Testis (tissue), 3 donors: ENCODE data around the gene MYO15A. TPM values are rescaled to one million over a fixed set of nuclear protein-coding genes. Genes with fewer than 3 reads are reported as not detected.

Experiments
- DNase-seq: peaks from one replicate; pipeline ENCODE4 v3.0.0-alpha.2; 2019
- H3K27ac ChIP-seq, 2 donors: fragments of 200-600 bp; sonication (generic); one replicate each; pipeline ENCODE4 v1.5.1; 2019
- H3K27me3 ChIP-seq: fragments of 200-600 bp; sonication (generic); one replicate; pipeline ENCODE4 v1.5.1; 2019
- H3K36me3 ChIP-seq: fragments of 200-600 bp; sonication (generic); one replicate; pipeline ENCODE4 v1.5.1; 2017; ENCODE audit warnings: low read depth; ENCODE audit errors: missing control alignments
- H3K4me1 ChIP-seq: fragments of 200-600 bp; sonication (generic); one replicate; pipeline ENCODE4 v1.5.1; 2019
- H3K4me3 ChIP-seq, 2 donors: fragments of 200-600 bp; sonication (generic); one replicate each; pipeline ENCODE4 v1.5.1; 2017 to 2019
- H3K9me3 ChIP-seq: fragments of 200-600 bp; sonication (generic); one replicate; pipeline ENCODE4 v1.5.1; 2017
- POLR2A ChIP-seq: fragments of 450-650 bp; IDR thresholded peaks from one replicate; pipeline ENCODE4 v1.6.1; 2017; ENCODE audit warnings: antibody characterized with exemption, mild to moderate bottlenecking, moderate library complexity
- WGBS, 2 donors: methylation state at CpG; one replicate each; pipeline ENCODE4 v1.1.5; 2018; 5-methylcytosine and 5-hydroxymethylcytosine counted together
- intact Hi-C: fragments of 100-400 bp; cut with DNase I; formaldehyde crosslinking; loops from one replicate; pipeline ENCODE4 v1.15.1; 2023; ENCODE audit warnings: low total_unique reads
- polyA plus RNA-seq: library from polyadenylated mRNA; stranded (reverse); fragments of 350-450 nt; fragmentation: Illumina TruSeq; extraction: RNeasy Lipid Tissue Mini Kit (QIAGEN cat#74804); gene quantifications from one replicate; pipeline ENCODE4 v1.2.3, GENCODE V29; 2014; ENCODE audit warnings: low read depth, low replicate concordance; ENCODE audit not compliant: insufficient read depth
- total RNA-seq, 2 donors: library from RNA; depleted of rRNA; stranded (reverse); fragments of >200 nt; gene quantifications; one replicate each; pipeline ENCODE4 v1.2.3, GENCODE V29; 2016
- TF ChIP-seq, protein P1 (sequence below), 3 experiments: fragments of 450-650 bp in 2 of 3; fragments of 200-600 bp in 1 of 3; sonication (generic) in 1 of 3; IDR thresholded peaks; one replicate each; pipeline ENCODE4 v1.5.1; 2016 to 2019; ENCODE audit warnings: antibody characterized with exemption in 3 of 3, mild to moderate bottlenecking in 2 of 3, moderate library complexity in 1 of 3

MYO15A gene
- total and polyA plus RNA-seq, 3 donors from 2014 or later, result 18.6 to 30.2 (median 21.7) TPM

DNA sequence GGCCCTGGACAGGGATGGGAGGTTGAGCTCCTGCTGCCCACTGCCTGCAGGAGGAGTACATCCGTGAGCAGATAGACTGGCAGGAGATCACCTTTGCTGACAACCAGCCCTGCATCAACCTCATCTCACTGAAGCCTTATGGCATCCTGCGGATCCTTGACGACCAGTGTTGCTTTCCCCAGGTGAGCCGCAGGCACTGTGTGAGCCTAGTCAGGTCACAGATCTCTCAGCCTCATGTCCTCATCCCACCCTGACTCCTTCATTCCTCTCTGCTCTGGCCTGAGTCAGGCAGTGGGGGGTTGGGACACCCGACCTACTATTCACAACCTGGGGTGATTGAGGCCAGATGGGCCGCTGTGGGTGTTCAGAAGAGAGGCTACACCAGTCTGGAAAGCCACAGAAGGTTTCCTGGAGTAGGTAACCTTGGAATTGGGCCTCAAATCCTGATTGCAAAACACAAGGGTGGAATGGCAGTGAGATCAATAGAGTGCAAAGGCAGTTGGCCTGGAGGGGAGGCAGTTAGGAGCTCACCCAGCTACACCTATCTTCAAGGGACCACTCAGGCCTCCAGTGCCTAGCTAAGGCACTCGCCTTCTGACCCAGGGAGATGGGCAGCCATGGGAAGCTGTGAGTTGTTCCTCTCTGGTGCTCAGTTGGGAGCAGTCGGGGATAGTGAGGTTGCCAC lies 29.7 kb downstream of the MYO15A start:
- Histone ChIP-seq H3K9me3 (no peaks in the 10 kb centered on the region), H3K27ac (no peak overlapping the region), H3K4me3 (no peak overlapping the region), H3K36me3 (no peaks in the 10 kb centered on the region), H3K4me1 (peaks cover 10% of the 10 kb centered on the region), H3K27me3 (no peaks in the 10 kb centered on the region)
- no peak for DNase-seq
- TF ChIP-seq POLR2A, result no peak
- TF ChIP-seq, protein P1, sequence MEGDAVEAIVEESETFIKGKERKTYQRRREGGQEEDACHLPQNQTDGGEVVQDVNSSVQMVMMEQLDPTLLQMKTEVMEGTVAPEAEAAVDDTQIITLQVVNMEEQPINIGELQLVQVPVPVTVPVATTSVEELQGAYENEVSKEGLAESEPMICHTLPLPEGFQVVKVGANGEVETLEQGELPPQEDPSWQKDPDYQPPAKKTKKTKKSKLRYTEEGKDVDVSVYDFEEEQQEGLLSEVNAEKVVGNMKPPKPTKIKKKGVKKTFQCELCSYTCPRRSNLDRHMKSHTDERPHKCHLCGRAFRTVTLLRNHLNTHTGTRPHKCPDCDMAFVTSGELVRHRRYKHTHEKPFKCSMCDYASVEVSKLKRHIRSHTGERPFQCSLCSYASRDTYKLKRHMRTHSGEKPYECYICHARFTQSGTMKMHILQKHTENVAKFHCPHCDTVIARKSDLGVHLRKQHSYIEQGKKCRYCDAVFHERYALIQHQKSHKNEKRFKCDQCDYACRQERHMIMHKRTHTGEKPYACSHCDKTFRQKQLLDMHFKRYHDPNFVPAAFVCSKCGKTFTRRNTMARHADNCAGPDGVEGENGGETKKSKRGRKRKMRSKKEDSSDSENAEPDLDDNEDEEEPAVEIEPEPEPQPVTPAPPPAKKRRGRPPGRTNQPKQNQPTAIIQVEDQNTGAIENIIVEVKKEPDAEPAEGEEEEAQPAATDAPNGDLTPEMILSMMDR (IDR thresholded peaks at IDR 0.05), result no peak
- 81 to 87% methylated on average over 3 to 8 of the region's 8 CpGs for WGBS, 2 donors
- intact Hi-C loops, result no loop called here

DNA sequence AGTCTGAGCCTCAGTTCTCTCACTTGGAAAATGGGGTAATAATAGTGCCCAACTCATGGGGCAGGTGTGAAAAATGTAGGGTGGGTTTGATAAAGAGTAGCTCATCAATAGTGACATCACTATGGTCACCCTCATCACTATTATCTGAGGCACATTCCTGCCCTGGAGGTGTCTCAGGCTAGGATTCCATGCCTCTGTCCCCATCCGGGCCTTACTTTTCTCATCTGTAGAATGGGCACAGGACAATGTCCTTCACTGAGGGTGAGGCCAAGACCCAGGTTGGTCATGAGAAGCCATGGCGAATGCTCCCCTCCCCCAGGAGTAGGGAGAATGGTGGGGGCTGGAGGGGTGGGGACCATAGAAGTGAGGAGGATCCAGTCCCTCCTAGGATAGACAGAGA lies 30.5 kb downstream of the MYO15A start:
- H3K4me3 ChIP-seq, result no peak overlapping the region
- DNase-seq, result no peak
- no peaks in the 10 kb centered on the region for H3K9me3 ChIP-seq
- intact Hi-C loops, result no loop called here
- H3K27ac ChIP-seq, result no peak overlapping the region
- TF ChIP-seq, protein P1 (IDR thresholded peaks at IDR 0.05), result no peak
- no peak for TF ChIP-seq POLR2A
- no peaks in the 10 kb centered on the region for H3K36me3 ChIP-seq
- no peaks in the 10 kb centered on the region for H3K27me3 ChIP-seq
- H3K4me1 ChIP-seq, result peaks cover 10% of the 10 kb centered on the region
- WGBS, 2 donors, result 88 to 100% methylated on average over 2 of the region's 2 CpGs

DNA sequence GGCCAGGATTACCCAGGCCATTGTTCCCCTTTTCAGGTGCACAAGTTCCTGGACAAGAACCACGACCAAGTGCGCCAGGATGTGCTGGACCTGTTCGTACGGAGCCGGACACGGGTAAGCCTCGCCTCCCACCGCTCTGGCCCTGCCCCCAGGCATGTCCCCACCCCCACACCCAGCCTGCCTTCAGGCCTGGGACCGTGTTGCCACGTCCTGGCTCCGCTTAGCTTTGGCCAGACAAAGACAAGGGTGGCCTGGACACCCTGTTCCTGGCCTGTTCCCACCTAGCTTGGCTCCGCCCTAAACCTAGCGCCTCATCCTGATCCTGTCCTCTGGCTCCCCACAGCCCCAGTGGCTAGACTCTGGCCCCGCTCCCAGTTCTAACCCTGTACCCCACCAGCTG lies 30.9 kb downstream of the MYO15A start:
- no peaks in the 10 kb centered on the region for H3K9me3 ChIP-seq
- no peak overlapping the region for H3K27ac ChIP-seq
- no peak overlapping the region for H3K4me3 ChIP-seq
- H3K27me3 ChIP-seq, result no peaks in the 10 kb centered on the region
- intact Hi-C loops, result no loop called here
- 54 to 56% methylated on average over 14 of the region's 14 CpGs for WGBS, 2 donors
- DNase-seq, result no peak
- peaks cover 10% of the 10 kb centered on the region for H3K4me1 ChIP-seq
- no peaks in the 10 kb centered on the region for H3K36me3 ChIP-seq
- TF ChIP-seq, protein P1 (IDR thresholded peaks at IDR 0.05), result no peak
- TF ChIP-seq POLR2A, result no peak

DNA sequence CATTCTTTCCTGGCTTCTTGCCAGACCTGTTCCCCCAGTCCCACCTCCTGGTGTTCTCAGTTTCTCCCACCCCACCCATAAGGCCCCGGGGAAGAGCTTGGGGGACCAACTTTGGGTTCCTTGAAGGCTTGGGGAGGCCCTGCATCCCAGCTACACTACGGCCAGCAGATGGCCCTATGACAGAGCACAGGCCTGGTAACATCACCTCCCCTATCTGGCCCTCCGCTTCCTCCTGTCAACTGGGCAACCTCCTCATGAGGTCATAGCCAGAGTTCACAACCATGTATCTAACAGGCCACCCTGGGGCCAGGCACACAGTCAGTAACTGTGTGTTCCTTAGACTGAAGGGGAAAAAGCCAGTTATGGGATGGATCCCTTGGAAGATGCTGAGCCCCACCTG lies 31.4 kb downstream of the MYO15A start:
- intact Hi-C loops, result no loop called here

More for the DNA sequence above, 31.4 kb downstream of the MYO15A start:
- no peak overlapping the region for H3K4me3 ChIP-seq
- no peaks in the 10 kb centered on the region for H3K9me3 ChIP-seq
- H3K4me1 ChIP-seq, result peaks cover 10% of the 10 kb centered on the region
- peak; percentile 53 for DNase-seq
- H3K36me3 ChIP-seq, result no peaks in the 10 kb centered on the region
- no peak overlapping the region for H3K27ac ChIP-seq
- WGBS, 2 donors, result 51 to 61% methylated on average over 3 of the region's 3 CpGs
- no peaks in the 10 kb centered on the region for H3K27me3 ChIP-seq
- TF ChIP-seq, protein P1 (IDR thresholded peaks at IDR 0.05), result no peak
